HepG2 (cell line): Measurements from ENCODE around the gene COPS6. TPM values are rescaled to one million over a fixed set of nuclear protein-coding genes. Genes with fewer than 3 reads are reported as not detected.

Experiments used
- ARNT2 ChIP-seq: sonication (generic); formaldehyde crosslinking; IDR thresholded peaks from 2 replicates; pipeline ENCODE4 v1.8.0; 2022; ENCODE audit warnings: mild to moderate bottlenecking, low read depth, missing genetic modification reagents, moderate library complexity
- ATAD3A ChIP-seq: sonication (generic); formaldehyde crosslinking; IDR thresholded peaks from 2 replicates; pipeline ENCODE4 v1.4.0; 2020; ENCODE audit warnings: missing genetic modification reagents
- CBX5 ChIP-seq: sonication (generic); formaldehyde crosslinking; IDR thresholded peaks from 2 replicates; pipeline ENCODE4 v1.4.0; 2020; ENCODE audit warnings: missing genetic modification reagents, borderline replicate concordance
- FOXA1 ChIP-seq, 2 experiments: fragments of 450-650 bp in 1 of 2; sonication (generic) in 1 of 2; formaldehyde crosslinking in 1 of 2; IDR thresholded peaks; 2 replicates each; pipeline versions ENCODE4 v1.4.0 to v1.6.1; 2016 to 2020; ENCODE audit warnings: missing genetic modification reagents in 1 of 2
- KDM2A ChIP-seq: sonication (generic); formaldehyde crosslinking; IDR thresholded peaks from 2 replicates; pipeline ENCODE4 v1.4.0; 2020; ENCODE audit warnings: low read depth, missing genetic modification reagents, borderline replicate concordance
- NR3C1 ChIP-seq: sonication (generic); formaldehyde crosslinking; IDR thresholded peaks from 2 replicates; pipeline ENCODE4 v1.4.0; 2020; ENCODE audit warnings: missing genetic modification reagents
- REXO4 ChIP-seq: sonication (generic); formaldehyde crosslinking; IDR thresholded peaks from 2 replicates; pipeline ENCODE4 v1.8.0; 2022; ENCODE audit warnings: missing genetic modification reagents, mild to moderate bottlenecking, borderline replicate concordance
- RFX3 ChIP-seq: IDR thresholded peaks from 2 replicates; pipeline ENCODE4 v1.6.1; 2016; ENCODE audit warnings: missing biosample characterization, missing genetic modification reagents
- RNF2 ChIP-seq: fragments of 450-650 bp; conservative IDR thresholded peaks from 2 replicates; pipeline ENCODE4 v1.6.1; 2016; ENCODE audit warnings: low read depth
- SMARCE1 ChIP-seq: fragments of 450-650 bp; IDR thresholded peaks from 2 replicates; pipeline ENCODE4 v1.6.1; 2017; ENCODE audit warnings: borderline replicate concordance
- SP140L ChIP-seq: sonication (generic); formaldehyde crosslinking; IDR thresholded peaks from 2 replicates; pipeline ENCODE4 v1.4.0; 2020; ENCODE audit warnings: missing genetic modification reagents, borderline replicate concordance
- TBL1XR1 ChIP-seq: fragments of 150-350 bp; IDR thresholded peaks from 2 replicates; pipeline ENCODE4 v1.6.1; 2014; ENCODE audit warnings: borderline replicate concordance, low read length; ENCODE audit not compliant: partially characterized antibody
- YEATS2 ChIP-seq: sonication (generic); formaldehyde crosslinking; IDR thresholded peaks from 2 replicates; pipeline ENCODE4 v1.4.0; 2020; ENCODE audit warnings: missing genetic modification reagents, borderline replicate concordance
- ZNF17 ChIP-seq: sonication (generic); formaldehyde crosslinking; IDR thresholded peaks from 2 replicates; pipeline ENCODE4 v1.5.0; 2020; ENCODE audit warnings: mild to moderate bottlenecking, missing genetic modification reagents
- ZNF431 ChIP-seq: sonication (generic); formaldehyde crosslinking; IDR thresholded peaks from 2 replicates; pipeline ENCODE4 v1.9.0; 2022; ENCODE audit warnings: missing genetic modification reagents, low read depth, mild to moderate bottlenecking, borderline replicate concordance
- ZNF496 ChIP-seq: sonication (generic); formaldehyde crosslinking; IDR thresholded peaks from 2 replicates; pipeline ENCODE4 v1.8.1; 2023; ENCODE audit warnings: mild to moderate bottlenecking, moderate library complexity, missing genetic modification reagents; ENCODE audit not compliant: insufficient replicate concordance
- ZNF598 ChIP-seq: sonication (generic); formaldehyde crosslinking; IDR thresholded peaks from 2 replicates; pipeline ENCODE4 v1.5.1; 2020; ENCODE audit warnings: mild to moderate bottlenecking, missing genetic modification reagents, borderline replicate concordance
- ZNF605 ChIP-seq: sonication (generic); formaldehyde crosslinking; IDR thresholded peaks from 2 replicates; pipeline ENCODE4 v1.8.0; 2022; ENCODE audit warnings: mild to moderate bottlenecking, missing genetic modification reagents
- polyA plus RNA-seq, 8 experiments: library from polyadenylated mRNA; depleted of rRNA in 3 of 8; stranded (reverse) in 7 of 8; unstranded in 1 of 8; fragments of >200 nt; fragmentation: Illumina TruSeq in 4 of 8; extraction: Trizol in 4 of 8; gene quantifications; 2 replicates each; pipeline versions ENCODE4 v1.2.1 to v1.2.3, GENCODE V29; 2011 to 2016; ENCODE audit warnings: low read depth in 4 of 8, missing spikeins in 1 of 8, mixed read lengths in 1 of 8; ENCODE audit not compliant: insufficient read depth in 1 of 8
- total RNA-seq, 5 experiments: library from RNA; depleted of rRNA; stranded (reverse); fragments of >200 nt; fragmentation: Illumina TruSeq; extraction: Trizol; gene quantifications; 2 replicates each; pipeline ENCODE4 v1.2.3, GENCODE V29; 2016; ENCODE audit warnings: low read depth in 1 of 5
- TF ChIP-seq, protein P1 (sequence below): sonication (generic); formaldehyde crosslinking; IDR thresholded peaks from 2 replicates; pipeline ENCODE4 v1.5.1; 2020; ENCODE audit warnings: mild to moderate bottlenecking, missing genetic modification reagents
- TF ChIP-seq, protein P2 (sequence below): sonication (generic); formaldehyde crosslinking; conservative IDR thresholded peaks from 2 replicates; pipeline ENCODE4 v1.4.0; 2020; ENCODE audit warnings: missing genetic modification reagents
- TF ChIP-seq, protein P3 (sequence below): sonication (generic); formaldehyde crosslinking; IDR thresholded peaks from 2 replicates; pipeline ENCODE4 v1.4.0; 2020; ENCODE audit warnings: mild to moderate bottlenecking, missing genetic modification reagents
- TF ChIP-seq, protein P4 (sequence below): IDR thresholded peaks from 2 replicates; pipeline ENCODE4 v1.6.1; 2016; ENCODE audit warnings: low read depth, borderline replicate concordance
- TF ChIP-seq, protein P5 (sequence below), 2 experiments: sonication (generic) in 1 of 2; formaldehyde crosslinking in 1 of 2; IDR thresholded peaks; 2 replicates each; pipeline versions ENCODE4 v1.5.1 to v1.6.1; 2011 to 2020; ENCODE audit warnings: borderline replicate concordance in 1 of 2, low read depth in 1 of 2, low read length in 1 of 2, mild to moderate bottlenecking in 1 of 2, missing genetic modification reagents in 1 of 2, moderate library complexity in 1 of 2

The COPS6 gene
- total and polyA plus RNA-seq, 2 of the 13 experiments (the other 11 are each of a cell fraction or from before 2014, with no cell fraction given): 33.4 to 117 TPM

DNA sequence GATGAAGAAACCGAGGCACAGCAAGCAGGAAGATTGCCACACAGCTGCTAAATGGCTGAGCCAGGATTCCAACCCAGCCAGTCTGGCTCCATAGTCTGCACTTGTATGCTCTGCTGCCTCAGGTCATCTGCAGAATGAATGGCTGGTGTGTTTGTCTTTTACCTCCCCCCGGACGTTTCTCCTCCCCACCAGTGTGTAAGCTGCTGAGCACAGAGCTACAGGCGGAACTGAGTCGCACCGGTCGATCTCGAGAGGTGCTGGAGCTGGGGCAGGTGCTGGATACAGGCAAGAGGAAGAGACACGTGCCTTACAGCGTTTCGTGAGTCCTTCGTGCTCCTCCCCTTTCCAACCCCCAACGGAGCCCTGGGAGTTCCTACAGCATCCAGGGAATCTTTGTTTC lies 33.3 kb downstream of the COPS6 start (continued):
- TF ChIP-seq, protein P1, sequence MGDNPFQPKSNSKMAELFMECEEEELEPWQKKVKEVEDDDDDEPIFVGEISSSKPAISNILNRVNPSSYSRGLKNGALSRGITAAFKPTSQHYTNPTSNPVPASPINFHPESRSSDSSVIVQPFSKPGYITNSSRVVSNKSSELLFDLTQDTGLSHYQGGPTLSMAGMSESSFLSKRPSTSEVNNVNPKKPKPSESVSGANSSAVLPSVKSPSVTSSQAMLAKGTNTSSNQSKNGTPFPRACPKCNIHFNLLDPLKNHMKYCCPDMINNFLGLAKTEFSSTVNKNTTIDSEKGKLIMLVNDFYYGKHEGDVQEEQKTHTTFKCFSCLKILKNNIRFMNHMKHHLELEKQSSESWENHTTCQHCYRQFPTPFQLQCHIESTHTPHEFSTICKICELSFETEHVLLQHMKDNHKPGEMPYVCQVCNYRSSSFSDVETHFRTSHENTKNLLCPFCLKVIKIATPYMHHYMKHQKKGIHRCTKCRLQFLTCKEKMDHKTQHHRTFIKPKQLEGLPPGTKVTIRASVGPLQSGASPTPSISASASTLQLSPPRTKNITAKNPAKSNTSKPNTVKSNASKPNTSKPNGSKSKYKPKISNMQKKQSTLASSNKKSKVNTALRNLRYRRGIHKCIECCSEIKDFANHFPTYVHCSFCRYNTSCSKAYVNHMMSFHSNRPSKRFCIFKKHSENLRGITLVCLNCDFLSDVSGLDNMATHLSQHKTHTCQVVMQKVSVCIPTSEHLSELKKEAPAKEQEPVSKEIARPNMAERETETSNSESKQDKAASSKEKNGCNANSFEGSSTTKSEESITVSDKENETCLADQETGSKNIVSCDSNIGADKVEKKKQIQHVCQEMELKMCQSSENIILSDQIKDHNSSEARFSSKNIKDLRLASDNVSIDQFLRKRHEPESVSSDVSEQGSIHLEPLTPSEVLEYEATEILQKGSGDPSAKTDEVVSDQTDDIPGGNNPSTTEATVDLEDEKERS (CRISPR knock-in tag): no peak
- TF ChIP-seq KDM2A: peak; percentile 59; the same call in 1 of the 2 replicates
- no peak for TF ChIP-seq NR3C1 (CRISPR knock-in tag)
- TF ChIP-seq, protein P2, sequence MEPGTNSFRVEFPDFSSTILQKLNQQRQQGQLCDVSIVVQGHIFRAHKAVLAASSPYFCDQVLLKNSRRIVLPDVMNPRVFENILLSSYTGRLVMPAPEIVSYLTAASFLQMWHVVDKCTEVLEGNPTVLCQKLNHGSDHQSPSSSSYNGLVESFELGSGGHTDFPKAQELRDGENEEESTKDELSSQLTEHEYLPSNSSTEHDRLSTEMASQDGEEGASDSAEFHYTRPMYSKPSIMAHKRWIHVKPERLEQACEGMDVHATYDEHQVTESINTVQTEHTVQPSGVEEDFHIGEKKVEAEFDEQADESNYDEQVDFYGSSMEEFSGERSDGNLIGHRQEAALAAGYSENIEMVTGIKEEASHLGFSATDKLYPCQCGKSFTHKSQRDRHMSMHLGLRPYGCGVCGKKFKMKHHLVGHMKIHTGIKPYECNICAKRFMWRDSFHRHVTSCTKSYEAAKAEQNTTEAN (CRISPR knock-in tag): no peak
- no peak for TF ChIP-seq TBL1XR1
- TF ChIP-seq SP140L (CRISPR knock-in tag): no peak
- peak; percentile 75 for TF ChIP-seq CBX5 (CRISPR knock-in tag)
- TF ChIP-seq RFX3: no peak
- TF ChIP-seq ZNF17: no peak
- no peak for TF ChIP-seq SMARCE1
- TF ChIP-seq ZNF605 (CRISPR knock-in tag): peak; percentile 38; the same call in 1 of the 2 replicates
- TF ChIP-seq ATAD3A (CRISPR knock-in tag): no peak
- no peak for TF ChIP-seq FOXA1 (IDR thresholded peaks at IDR 0.05)
- peak; percentile 65; the same call in 1 of the 2 replicates for TF ChIP-seq FOXA1 (CRISPR knock-in tag; IDR thresholded peaks at IDR 0.05)
- no peak for TF ChIP-seq ZNF431 (CRISPR knock-in tag)
- TF ChIP-seq, protein P3, sequence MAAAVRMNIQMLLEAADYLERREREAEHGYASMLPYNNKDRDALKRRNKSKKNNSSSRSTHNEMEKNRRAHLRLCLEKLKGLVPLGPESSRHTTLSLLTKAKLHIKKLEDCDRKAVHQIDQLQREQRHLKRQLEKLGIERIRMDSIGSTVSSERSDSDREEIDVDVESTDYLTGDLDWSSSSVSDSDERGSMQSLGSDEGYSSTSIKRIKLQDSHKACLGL: no peak
- TF ChIP-seq YEATS2 (CRISPR knock-in tag): peak; percentile 41; the same call in 1 of the 2 replicates
- no peak for TF ChIP-seq RNF2
- TF ChIP-seq, protein P4, sequence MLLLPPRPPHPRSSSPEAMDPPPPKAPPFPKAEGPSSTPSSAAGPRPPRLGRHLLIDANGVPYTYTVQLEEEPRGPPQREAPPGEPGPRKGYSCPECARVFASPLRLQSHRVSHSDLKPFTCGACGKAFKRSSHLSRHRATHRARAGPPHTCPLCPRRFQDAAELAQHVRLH (CRISPR knock-in tag): peak; percentile 57
- no peak for TF ChIP-seq ZNF598 (CRISPR knock-in tag)
- TF ChIP-seq, protein P5, sequence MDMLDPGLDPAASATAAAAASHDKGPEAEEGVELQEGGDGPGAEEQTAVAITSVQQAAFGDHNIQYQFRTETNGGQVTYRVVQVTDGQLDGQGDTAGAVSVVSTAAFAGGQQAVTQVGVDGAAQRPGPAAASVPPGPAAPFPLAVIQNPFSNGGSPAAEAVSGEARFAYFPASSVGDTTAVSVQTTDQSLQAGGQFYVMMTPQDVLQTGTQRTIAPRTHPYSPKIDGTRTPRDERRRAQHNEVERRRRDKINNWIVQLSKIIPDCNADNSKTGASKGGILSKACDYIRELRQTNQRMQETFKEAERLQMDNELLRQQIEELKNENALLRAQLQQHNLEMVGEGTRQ (IDR thresholded peaks at IDR 0.05; ENCODE audit: low read depth, low read length): peak; percentile 26; the same call in 1 of the 2 replicates
- TF ChIP-seq, protein P5 (CRISPR knock-in tag; IDR thresholded peaks at IDR 0.05; ENCODE audit: borderline replicate concordance): peak; percentile 33; the same call in 1 of the 2 replicates
- no peak for TF ChIP-seq REXO4 (CRISPR knock-in tag)
- TF ChIP-seq ZNF496 (CRISPR knock-in tag): no peak
- TF ChIP-seq ARNT2 (CRISPR knock-in tag): peak; percentile 54; the same call in 1 of the 2 replicates
